K562 (cell line): ENCODE results near the gene ITGA7. TPM values are rescaled to one million over a fixed set of nuclear protein-coding genes. Genes with fewer than 3 reads are reported as not detected.

Source experiments
- ATAC-seq: fragments of 200-7000 bp; cut with Tn5 transposase; 3 replicates; pipeline ENCODE4 v1.9.1; 2020; ENCODE audit warnings: moderate library complexity
- BruUV-seq: library from RNA; stranded (reverse); fragments of 400-500 nt; replicated peaks from 2 replicates; lab custom pipeline; 2021; lab: Mats Ljungman, UMichigan
- CTCF ChIA-PET: fragments of 300-600 bp; formaldehyde crosslinking; extraction: SDS; loops from one replicate; lab custom pipeline; 2021; ENCODE audit warnings: low intra/inter-chr PET ratio; lab: Yijun Ruan, JAX
- POLR2A ChIA-PET: fragments of 300-600, 350-650 bp; sonication (Branson Sonifier 250); formaldehyde crosslinking; extraction: SDS; loops from one replicate; lab custom pipeline; 2021; ENCODE audit warnings: antibody characterized with exemption, inconsistent platforms; lab: Yijun Ruan, JAX
- DNase-seq, 4 experiments: peaks; one replicate each; pipeline versions ENCODE4 v3.0.0 to v3.0.0-alpha.2; 2011 to 2018; ENCODE audit warnings: low spot score in 3 of 4, mixed read lengths in 3 of 4; ENCODE audit errors: extremely low read depth in 1 of 4
- FAIRE-seq: peaks from 2 replicates; lab custom pipeline; 2011; peaks lifted over from hg19 to GRCh38; lab: Jason Lieb, UNC
- H2AFZ ChIP-seq: 2 replicates; pipeline ENCODE4 v1.6.0; 2011; ENCODE audit warnings: low read depth, low read length, control low read depth, inconsistent platforms
- H3K27ac ChIP-seq: fragments of 200-600 bp; 3 replicates; pipeline ENCODE4 v1.8.0; 2011; ENCODE audit warnings: low read depth, mild to moderate bottlenecking, control low read depth, inconsistent platforms, low read length, moderate library complexity, mixed read lengths; ENCODE audit errors: extremely low read depth
- H3K27me3 ChIP-seq, 2 experiments: fragments of 300-600 bp in 1 of 2; 2 replicates in 1 of 2; 3 replicates in 1 of 2; pipeline versions ENCODE4 v1.6.0 to v1.8.0; 2011; ENCODE audit warnings: inconsistent platforms in 2 of 2, low read length in 2 of 2, mild to moderate bottlenecking in 1 of 2, mixed read lengths in 1 of 2, moderate library complexity in 1 of 2; ENCODE audit not compliant: control insufficient read depth in 2 of 2, insufficient read depth in 2 of 2
- H3K36me3 ChIP-seq: fragments of 300-600 bp; 3 replicates; pipeline ENCODE4 v1.8.0; 2011; ENCODE audit warnings: mild to moderate bottlenecking, low read length, inconsistent platforms; ENCODE audit not compliant: control insufficient read depth, insufficient read depth
- H3K4me1 ChIP-seq, 2 experiments: fragments of 200-600 bp in 1 of 2; replicated peaks in 1 of 2; 2 replicates in 1 of 2; 3 replicates in 1 of 2; pipeline versions ENCODE4 v1.5.1 to v1.8.0; 2011; ENCODE audit warnings: inconsistent platforms in 2 of 2, low read length in 2 of 2, mild to moderate bottlenecking in 1 of 2, mixed read lengths in 1 of 2, moderate library complexity in 1 of 2; ENCODE audit not compliant: control insufficient read depth in 2 of 2, insufficient read depth in 2 of 2
- H3K4me2 ChIP-seq: 2 replicates; pipeline ENCODE4 v1.6.1; 2011; ENCODE audit warnings: low read length, control low read depth, inconsistent platforms, mixed read lengths; ENCODE audit not compliant: insufficient read depth
- H3K4me3 ChIP-seq: fragments of 200-600 bp; sonication (generic), shearing (Covaris generic); 2 replicates; pipeline ENCODE4 v1.5.1; 2016; ENCODE audit warnings: control low read depth, inconsistent platforms
- H3K79me2 ChIP-seq: fragments of 200-600 bp; 3 replicates; pipeline ENCODE4 v1.8.0; 2011; ENCODE audit warnings: low read length, inconsistent platforms; ENCODE audit not compliant: control insufficient read depth, insufficient read depth
- H3K9ac ChIP-seq, 2 experiments: 2 replicates each; pipeline versions ENCODE4 v1.6.0 to v1.6.1; 2011; ENCODE audit warnings: low read depth in 2 of 2, low read length in 2 of 2, control low read depth in 1 of 2, inconsistent platforms in 1 of 2, mild to moderate bottlenecking in 1 of 2, mixed read lengths in 1 of 2; ENCODE audit not compliant: insufficient read depth in 1 of 2
- H3K9me1 ChIP-seq: one replicate; pipeline ENCODE4 v1.6.0; 2011; ENCODE audit warnings: inconsistent platforms, mild to moderate bottlenecking, low read length, moderate library complexity; ENCODE audit not compliant: control insufficient read depth, insufficient read depth
- H3K9me3 ChIP-seq: replicated peaks from 2 replicates; pipeline ENCODE4 v1.5.1; 2011; ENCODE audit warnings: low read depth, low read length, inconsistent platforms; ENCODE audit not compliant: control insufficient read depth, insufficient read depth
- H4K20me1 ChIP-seq: replicated peaks from 2 replicates; pipeline ENCODE4 v1.6.1; 2011; ENCODE audit warnings: low read length, inconsistent platforms, mixed read lengths; ENCODE audit not compliant: control insufficient read depth, insufficient read depth
- ATF2 ChIP-seq: sonication (generic); formaldehyde crosslinking; IDR thresholded peaks from 2 replicates; pipeline ENCODE4 v1.8.1; 2022; ENCODE audit warnings: missing genetic modification reagents
- MED1 ChIP-seq: sonication (generic); formaldehyde crosslinking; IDR thresholded peaks from 2 replicates; pipeline ENCODE4 v1.8.1; 2023; ENCODE audit warnings: missing genetic modification reagents, borderline replicate concordance
- SPI1 ChIP-seq: IDR thresholded peaks from 2 replicates; pipeline ENCODE4 v1.6.1; 2011; ENCODE audit warnings: low read depth, low read length, control low read depth, borderline replicate concordance
- WGBS: fragments of 100-300 bp; shearing (Covaris generic); methylation state at CpG from one replicate; pipeline ENCODE4 v1.1.6; 2016; ENCODE audit warnings: low coverage, mixed read lengths; ENCODE audit not compliant: insufficient coverage; ENCODE audit errors: missing lambda C conversion rate; 5-methylcytosine and 5-hydroxymethylcytosine counted together
- in situ Hi-C: fragments of 300-500 bp; cut with MboI; formaldehyde crosslinking; loops from 4 replicates; pipeline ENCODE4 v1.15.0; 2018; ENCODE audit warnings: inconsistent platforms, mixed read lengths
- intact Hi-C: fragments of 100-400 bp; cut with micrococcal nuclease; formaldehyde crosslinking; loops from 2 replicates; pipeline ENCODE4 v1.14.2; 2022
- polyA plus RNA-seq, 8 experiments: library from polyadenylated mRNA; depleted of rRNA in 4 of 8; stranded (reverse) in 5 of 8; unstranded in 3 of 8; fragments of >200 nt; fragmentation: Nextera tagmentation in 2 of 8; fragmentation: Illumina TruSeq in 1 of 8; extraction: Ambion mirVana in 2 of 8; extraction: Trizol in 1 of 8; gene quantifications; 2 replicates each; pipeline versions ENCODE4 v1.2.1 to v1.2.3, GENCODE V29; 2011 to 2014; ENCODE audit warnings: inconsistent platforms in 1 of 8, missing spikeins in 1 of 8
- total RNA-seq, 7 experiments: library from RNA; depleted of rRNA in 6 of 7; stranded (reverse); fragments of >200 nt in 6 of 7; fragmentation: Illumina TruSeq in 2 of 7; extraction: Trizol in 2 of 7; gene quantifications; 2 replicates each; pipeline versions ENCODE4 v1.2.1 to v1.2.3, GENCODE V29; 2011 to 2021; ENCODE audit warnings: low replicate concordance in 1 of 7

Gene ITGA7
- total and polyA plus RNA-seq, 9 of the 15 experiments (the other 6 are each of a cell fraction or from before 2014, with no cell fraction given): 0.11 to 2.3 (median 0.56) TPM; not detected in 1

GRCh38 chr12:55644591-55644990, 63.1 kb downstream of the ITGA7 start:
- no peak overlapping the region for H3K4me3 ChIP-seq
- no peak overlapping the region for H3K4me2 ChIP-seq
- no peak for DNase-seq
- ChIA-PET POLR2A (interaction anchor here (0.9 kb wide), 1 partner anchor 9 kb away, joined by 3 read pairs; no protein-coding TSS in a partner anchor), CTCF (no interaction called here)
- H3K9me1 ChIP-seq: no peaks in the 10 kb centered on the region
- TF ChIP-seq ATF2: no peak
- H3K9me3 ChIP-seq: no peaks in the 10 kb centered on the region
- ATAC-seq: no peak
- FAIRE-seq: no peak
- no peaks in the 10 kb centered on the region for H3K79me2 ChIP-seq
- no peaks in the 10 kb centered on the region for H4K20me1 ChIP-seq
- 0% methylated on average over 1 of the region's 1 CpG for WGBS
- BruUV-seq: no TSS peak
- peaks cover 9% of the 10 kb centered on the region in 2 experiments; a peak in 3 of 5 replicates for H3K4me1 ChIP-seq
- H3K27me3 ChIP-seq: 0 out of 5 replicates have a peak, but pooled peaks cover 0 to 5% of the 10 kb centered on the region in 2 experiments
- no peak overlapping the region for H3K27ac ChIP-seq
- in situ Hi-C loops (no loop called here), intact Hi-C loops (no loop called here)
- H3K36me3 ChIP-seq: no peaks in the 10 kb centered on the region
- H3K9ac ChIP-seq: no peak overlapping the region
- H2AFZ ChIP-seq: no peak overlapping the region

DNA sequence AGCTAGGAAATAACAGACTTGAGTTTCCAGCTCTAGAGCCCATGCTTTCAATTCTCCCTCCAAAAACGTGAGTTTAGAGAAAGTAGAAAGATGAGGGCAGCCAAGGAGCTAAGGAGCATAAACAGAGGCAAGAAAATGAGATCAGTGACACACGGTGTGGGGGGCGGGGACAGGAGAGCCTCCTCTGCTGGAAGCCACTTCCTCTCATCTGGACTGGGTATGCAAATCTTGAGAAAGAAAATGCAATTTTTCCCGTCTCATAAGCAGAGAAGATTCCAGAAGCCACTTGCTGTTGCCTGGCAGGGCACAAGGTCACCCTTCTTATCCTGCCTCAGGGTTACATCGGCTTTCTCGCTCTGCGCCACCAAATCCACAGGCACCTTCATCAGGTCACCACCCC, 65.0 kb downstream of the ITGA7 start:
- in situ Hi-C loops: no loop called here
- WGBS: 24% methylated on average over 7 of the region's 7 CpGs
- no peak overlapping the region for H2AFZ ChIP-seq
- no peaks in the 10 kb centered on the region for H3K9me1 ChIP-seq
- H3K9me3 ChIP-seq: no peaks in the 10 kb centered on the region
- no peak overlapping the region for H3K27ac ChIP-seq
- no peak overlapping the region for H3K4me3 ChIP-seq
- H3K36me3 ChIP-seq: no peaks in the 10 kb centered on the region
- H3K4me2 ChIP-seq: no peak overlapping the region
- FAIRE-seq (no peak), ATAC-seq (no peak), DNase-seq (no peak)
- no peak overlapping the region for H3K9ac ChIP-seq
- H3K27me3 ChIP-seq: peaks cover 4 to 15% of the 10 kb centered on the region in 2 experiments; a peak in 2 of 5 replicates
- H3K79me2 ChIP-seq: no peaks in the 10 kb centered on the region
- no peaks in the 10 kb centered on the region for H4K20me1 ChIP-seq
- BruUV-seq: no TSS peak
- H3K4me1 ChIP-seq: peaks cover 9% of the 10 kb centered on the region in 2 experiments; a peak in 3 of 5 replicates
- CTCF ChIA-PET: no interaction called here
- intact Hi-C loops: no loop called here
- POLR2A ChIA-PET: no interaction called here
- peak; percentile 64; the same call in 1 of the 2 replicates for TF ChIP-seq SPI1
- TF ChIP-seq MED1 (CRISPR knock-in tag): no peak
